Adrenal gland (tissue), 5 donors: ENCODE results near the gene GPRC5B.

Experiments used
- POLR2A ChIP-seq, 2 donors: fragments of 450-650 bp; IDR thresholded peaks; one replicate each; pipeline ENCODE4 v1.6.1; 2017; ENCODE audit warnings: antibody characterized with exemption in 2 of 2, mild to moderate bottlenecking in 2 of 2, moderate library complexity in 1 of 2
- TF ChIP-seq, protein P1 (sequence below), 6 experiments: fragments of 450-650 bp in 4 of 6; fragments of 200-600 bp in 2 of 6; sonication (generic) in 1 of 6; IDR thresholded peaks; 1 replicate in 5 of 6; 2 replicates in 1 of 6; pipeline versions ENCODE4 v1.5.1 to v1.8.0; 2016 to 2021; ENCODE audit warnings: antibody characterized with exemption in 6 of 6, mild to moderate bottlenecking in 2 of 6, moderate library complexity in 1 of 6
- donor health status: DM: no; HTN: no; CAD: no.

GRCh38 chr16:19846436-19846835 is 38.2 kb downstream of the GPRC5B start:
- TF ChIP-seq POLR2A (IDR thresholded peaks at IDR 0.05), result no peak
- TF ChIP-seq, protein P1, sequence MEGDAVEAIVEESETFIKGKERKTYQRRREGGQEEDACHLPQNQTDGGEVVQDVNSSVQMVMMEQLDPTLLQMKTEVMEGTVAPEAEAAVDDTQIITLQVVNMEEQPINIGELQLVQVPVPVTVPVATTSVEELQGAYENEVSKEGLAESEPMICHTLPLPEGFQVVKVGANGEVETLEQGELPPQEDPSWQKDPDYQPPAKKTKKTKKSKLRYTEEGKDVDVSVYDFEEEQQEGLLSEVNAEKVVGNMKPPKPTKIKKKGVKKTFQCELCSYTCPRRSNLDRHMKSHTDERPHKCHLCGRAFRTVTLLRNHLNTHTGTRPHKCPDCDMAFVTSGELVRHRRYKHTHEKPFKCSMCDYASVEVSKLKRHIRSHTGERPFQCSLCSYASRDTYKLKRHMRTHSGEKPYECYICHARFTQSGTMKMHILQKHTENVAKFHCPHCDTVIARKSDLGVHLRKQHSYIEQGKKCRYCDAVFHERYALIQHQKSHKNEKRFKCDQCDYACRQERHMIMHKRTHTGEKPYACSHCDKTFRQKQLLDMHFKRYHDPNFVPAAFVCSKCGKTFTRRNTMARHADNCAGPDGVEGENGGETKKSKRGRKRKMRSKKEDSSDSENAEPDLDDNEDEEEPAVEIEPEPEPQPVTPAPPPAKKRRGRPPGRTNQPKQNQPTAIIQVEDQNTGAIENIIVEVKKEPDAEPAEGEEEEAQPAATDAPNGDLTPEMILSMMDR (IDR thresholded peaks at IDR 0.05), result no peak
